Loucy (cell line): ENCODE results near the gene HS1BP3.

Source experiments
- H2AFZ ChIP-seq: fragments of 200-600 bp; sonication (generic); 2 replicates; pipeline ENCODE4 v1.6.0; 2016; ENCODE audit warnings: antibody characterized with exemption, mild to moderate bottlenecking, low read length, moderate library complexity
- H3F3A ChIP-seq: fragments of 200-600 bp; 2 replicates; pipeline ENCODE4 v1.6.0; 2016; ENCODE audit warnings: antibody characterized with exemption, low read depth, mild to moderate bottlenecking
- H3K27me3 ChIP-seq: fragments of 200-600 bp; sonication (generic); 2 replicates; pipeline ENCODE4 v1.6.1; 2014; ENCODE audit warnings: low read length, mild to moderate bottlenecking; ENCODE audit not compliant: insufficient read depth, poor library complexity, severe bottlenecking
- H3K36me3 ChIP-seq: fragments of 200-600 bp; sonication (generic); 2 replicates; pipeline ENCODE4 v1.6.1; 2016; ENCODE audit warnings: low read length; ENCODE audit not compliant: insufficient read depth
- H3K4me1 ChIP-seq: fragments of 200-600 bp; sonication (generic); 2 replicates; pipeline ENCODE4 v1.5.1; 2014; ENCODE audit warnings: low read length, mild to moderate bottlenecking; ENCODE audit not compliant: insufficient read depth, poor library complexity, severe bottlenecking
- H3K4me2 ChIP-seq: fragments of 200-600 bp; sonication (generic); 2 replicates; pipeline ENCODE4 v1.6.0; 2014; ENCODE audit warnings: antibody characterized with exemption, low read length, low read depth, mild to moderate bottlenecking; ENCODE audit not compliant: poor library complexity, severe bottlenecking
- H3K4me3 ChIP-seq: fragments of 200-600 bp; sonication (generic); 2 replicates; pipeline ENCODE4 v1.5.1; 2014; ENCODE audit warnings: low read length, mild to moderate bottlenecking, mixed read lengths; ENCODE audit not compliant: poor library complexity, severe bottlenecking
- H3K79me2 ChIP-seq: fragments of 200-600 bp; sonication (generic); 2 replicates; pipeline ENCODE4 v1.6.1; 2014; ENCODE audit warnings: low read length; ENCODE audit not compliant: insufficient read depth
- H3K9ac ChIP-seq: fragments of 200-600 bp; sonication (generic); 2 replicates; pipeline ENCODE4 v1.6.0; 2014; ENCODE audit warnings: mild to moderate bottlenecking, low read depth, low read length, moderate library complexity; ENCODE audit not compliant: poor library complexity, severe bottlenecking
- H3K9me2 ChIP-seq: fragments of 200-600 bp; sonication (generic); replicated peaks from 2 replicates; pipeline ENCODE4 v1.6.1; 2016; ENCODE audit warnings: low read depth, low read length, mixed read lengths
- H3K9me3 ChIP-seq: fragments of 200-600 bp; sonication (generic); 2 replicates; pipeline ENCODE4 v1.6.1; 2014; ENCODE audit warnings: mild to moderate bottlenecking, antibody characterized with exemption, low read length, low read depth; ENCODE audit not compliant: insufficient read depth
- H4K20me1 ChIP-seq: fragments of 200-600 bp; sonication (generic); 2 replicates; pipeline ENCODE4 v1.6.0; 2014; ENCODE audit warnings: antibody characterized with exemption, low read length, mild to moderate bottlenecking; ENCODE audit not compliant: insufficient read depth, poor library complexity, severe bottlenecking
- EZH2phosphoT487 ChIP-seq: fragments of 200-600 bp; IDR thresholded peaks from 2 replicates; pipeline ENCODE4 v1.6.1; 2018; ENCODE audit warnings: antibody characterized with exemption, mild to moderate bottlenecking, moderate library complexity, borderline replicate concordance
- TF ChIP-seq, protein P1 (sequence below): fragments of 200-600 bp; sonication (generic); conservative IDR thresholded peaks from 2 replicates; pipeline ENCODE4 v1.5.1; 2014; ENCODE audit warnings: mild to moderate bottlenecking, antibody characterized with exemption, low read length

Gene HS1BP3

DNA sequence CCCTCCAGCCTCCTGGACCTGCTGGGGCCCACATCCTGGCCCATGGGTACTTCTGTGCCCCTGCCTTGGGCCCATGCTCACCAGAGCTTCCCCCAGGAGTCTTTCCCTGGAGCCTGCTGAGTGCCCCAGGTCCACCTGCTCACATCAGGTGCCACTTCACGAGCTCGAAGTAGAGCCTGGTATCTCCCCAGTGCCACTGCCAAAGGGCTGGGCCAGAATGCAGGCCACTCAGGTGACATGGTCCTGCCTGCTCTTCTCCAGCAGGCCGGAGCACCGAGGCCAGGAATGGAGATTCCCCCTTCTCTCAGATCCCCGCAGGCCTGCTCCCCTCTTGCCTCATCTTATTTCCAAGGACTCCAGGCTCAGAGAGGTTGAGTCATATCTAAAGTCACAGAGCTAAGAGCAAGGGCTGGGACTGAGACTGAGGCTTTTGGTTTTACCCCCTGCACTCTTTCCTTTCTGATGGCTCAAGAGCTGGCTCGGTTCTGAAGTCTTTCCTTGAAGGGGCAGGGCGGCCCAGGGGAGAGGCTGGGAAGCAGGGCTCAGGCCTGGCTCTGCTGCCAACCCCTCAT lies 79.2 kb downstream of the HS1BP3 start:
- no peaks in the 10 kb centered on the region for H3F3A ChIP-seq
- no peaks in the 10 kb centered on the region for H4K20me1 ChIP-seq
- H3K4me2 ChIP-seq: no peak overlapping the region
- H3K9me2 ChIP-seq: no peaks in the 10 kb centered on the region
- H3K36me3 ChIP-seq: no peaks in the 10 kb centered on the region
- H3K4me1 ChIP-seq: peaks cover 28% of the 10 kb centered on the region
- no peak overlapping the region for H3K9ac ChIP-seq
- no peak for TF ChIP-seq EZH2phosphoT487
- TF ChIP-seq, protein P1, sequence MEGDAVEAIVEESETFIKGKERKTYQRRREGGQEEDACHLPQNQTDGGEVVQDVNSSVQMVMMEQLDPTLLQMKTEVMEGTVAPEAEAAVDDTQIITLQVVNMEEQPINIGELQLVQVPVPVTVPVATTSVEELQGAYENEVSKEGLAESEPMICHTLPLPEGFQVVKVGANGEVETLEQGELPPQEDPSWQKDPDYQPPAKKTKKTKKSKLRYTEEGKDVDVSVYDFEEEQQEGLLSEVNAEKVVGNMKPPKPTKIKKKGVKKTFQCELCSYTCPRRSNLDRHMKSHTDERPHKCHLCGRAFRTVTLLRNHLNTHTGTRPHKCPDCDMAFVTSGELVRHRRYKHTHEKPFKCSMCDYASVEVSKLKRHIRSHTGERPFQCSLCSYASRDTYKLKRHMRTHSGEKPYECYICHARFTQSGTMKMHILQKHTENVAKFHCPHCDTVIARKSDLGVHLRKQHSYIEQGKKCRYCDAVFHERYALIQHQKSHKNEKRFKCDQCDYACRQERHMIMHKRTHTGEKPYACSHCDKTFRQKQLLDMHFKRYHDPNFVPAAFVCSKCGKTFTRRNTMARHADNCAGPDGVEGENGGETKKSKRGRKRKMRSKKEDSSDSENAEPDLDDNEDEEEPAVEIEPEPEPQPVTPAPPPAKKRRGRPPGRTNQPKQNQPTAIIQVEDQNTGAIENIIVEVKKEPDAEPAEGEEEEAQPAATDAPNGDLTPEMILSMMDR: no peak
- no peaks in the 10 kb centered on the region for H3K79me2 ChIP-seq
- no peak overlapping the region for H2AFZ ChIP-seq
- no peaks in the 10 kb centered on the region for H3K9me3 ChIP-seq
- H3K27me3 ChIP-seq: no peaks in the 10 kb centered on the region
- H3K4me3 ChIP-seq: no peak overlapping the region

DNA sequence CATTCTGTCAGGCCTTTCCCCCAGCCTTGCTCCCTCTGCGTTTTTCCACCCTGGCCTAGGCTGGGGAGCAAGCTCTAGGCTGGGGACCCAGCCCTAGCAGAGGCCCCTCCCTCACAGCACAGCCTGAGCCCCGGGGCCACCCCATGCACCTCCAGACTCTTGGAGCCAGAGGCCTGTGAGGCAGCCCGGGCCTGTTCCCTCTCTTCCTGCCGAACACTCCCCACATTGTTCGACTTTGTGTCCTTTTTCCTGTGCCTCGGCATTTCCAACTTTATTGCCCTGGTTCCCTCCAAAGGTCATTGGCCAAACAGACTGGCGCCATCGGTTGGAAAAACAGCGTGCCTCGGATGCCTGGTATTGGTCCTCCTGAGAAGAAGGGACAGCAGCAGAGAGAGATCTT lies 79.7 kb downstream of the HS1BP3 start:
- Histone ChIP-seq H3K4me2 (no peak overlapping the region), H3K9me2 (no peaks in the 10 kb centered on the region), H3K9ac (no peak overlapping the region), H4K20me1 (no peaks in the 10 kb centered on the region), H3K79me2 (no peaks in the 10 kb centered on the region), H3K27me3 (no peaks in the 10 kb centered on the region), H2AFZ (no peak overlapping the region), H3K9me3 (no peaks in the 10 kb centered on the region), H3K4me3 (no peak overlapping the region), H3F3A (no peaks in the 10 kb centered on the region), H3K36me3 (no peaks in the 10 kb centered on the region), H3K4me1 (peaks cover 27% of the 10 kb centered on the region)
- TF ChIP-seq EZH2phosphoT487: no peak
- TF ChIP-seq, protein P1: no peak

DNA sequence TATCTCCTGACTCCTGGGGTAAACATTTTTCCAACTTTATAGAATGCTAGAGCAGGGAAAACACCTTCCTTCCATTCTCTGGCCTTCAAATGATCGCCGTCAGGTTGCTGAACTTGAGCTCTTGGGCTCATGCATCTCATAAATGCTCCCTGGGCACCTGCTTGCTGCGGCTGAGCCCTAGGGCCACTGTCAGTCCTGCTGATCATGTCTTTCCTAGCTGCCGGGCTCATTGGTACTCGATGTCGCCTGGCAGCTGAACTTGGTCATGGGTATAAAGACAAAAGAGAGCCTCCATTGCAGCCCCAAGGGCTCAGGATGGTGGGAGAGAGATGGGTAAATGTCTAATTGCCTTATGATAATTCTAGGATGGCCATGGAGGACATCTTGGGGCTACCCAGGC lies 80.6 kb downstream of the HS1BP3 start:
- Histone ChIP-seq H3K4me2 (no peak overlapping the region), H3K4me1 (peaks cover 27% of the 10 kb centered on the region), H3K9me2 (no peaks in the 10 kb centered on the region), H3K27me3 (no peaks in the 10 kb centered on the region), H3K4me3 (no peak overlapping the region), H2AFZ (no peak overlapping the region), H3K36me3 (no peaks in the 10 kb centered on the region), H3F3A (no peaks in the 10 kb centered on the region), H3K9me3 (no peaks in the 10 kb centered on the region), H4K20me1 (no peaks in the 10 kb centered on the region), H3K9ac (no peak overlapping the region), H3K79me2 (no peaks in the 10 kb centered on the region)
- no peak for TF ChIP-seq EZH2phosphoT487
- TF ChIP-seq, protein P1: no peak
